GM18907 (cell line): ENCODE measurements around the gene TOMM20.
"Not testable (repeated sequence)": the region's sequence is repeated elsewhere in the genome, so short reads cannot be mapped to it uniquely, and the experiment has no call there.

Experiments
- ATAC-seq: cut with Tn5 transposase; IDR thresholded peaks from one replicate; pipeline ENCODE4 v1.9.1; 2021; ENCODE audit warnings: mild to moderate bottlenecking, moderate library complexity; ENCODE audit not compliant: unreplicated experiment

TOMM20 gene

GRCh38 chr1:235085411-235086117 is 43.1 kb downstream of the TOMM20 start:
- ATAC-seq: not testable (repeated sequence)

GRCh38 chr1:235080788-235081187 is 47.8 kb downstream of the TOMM20 start:
- not testable (repeated sequence) for ATAC-seq

- not testable (repeated sequence) for ATAC-seq
These were observed 48.4 kb downstream of the TOMM20 start for GRCh38 chr1:235080297-235080657.

DNA sequence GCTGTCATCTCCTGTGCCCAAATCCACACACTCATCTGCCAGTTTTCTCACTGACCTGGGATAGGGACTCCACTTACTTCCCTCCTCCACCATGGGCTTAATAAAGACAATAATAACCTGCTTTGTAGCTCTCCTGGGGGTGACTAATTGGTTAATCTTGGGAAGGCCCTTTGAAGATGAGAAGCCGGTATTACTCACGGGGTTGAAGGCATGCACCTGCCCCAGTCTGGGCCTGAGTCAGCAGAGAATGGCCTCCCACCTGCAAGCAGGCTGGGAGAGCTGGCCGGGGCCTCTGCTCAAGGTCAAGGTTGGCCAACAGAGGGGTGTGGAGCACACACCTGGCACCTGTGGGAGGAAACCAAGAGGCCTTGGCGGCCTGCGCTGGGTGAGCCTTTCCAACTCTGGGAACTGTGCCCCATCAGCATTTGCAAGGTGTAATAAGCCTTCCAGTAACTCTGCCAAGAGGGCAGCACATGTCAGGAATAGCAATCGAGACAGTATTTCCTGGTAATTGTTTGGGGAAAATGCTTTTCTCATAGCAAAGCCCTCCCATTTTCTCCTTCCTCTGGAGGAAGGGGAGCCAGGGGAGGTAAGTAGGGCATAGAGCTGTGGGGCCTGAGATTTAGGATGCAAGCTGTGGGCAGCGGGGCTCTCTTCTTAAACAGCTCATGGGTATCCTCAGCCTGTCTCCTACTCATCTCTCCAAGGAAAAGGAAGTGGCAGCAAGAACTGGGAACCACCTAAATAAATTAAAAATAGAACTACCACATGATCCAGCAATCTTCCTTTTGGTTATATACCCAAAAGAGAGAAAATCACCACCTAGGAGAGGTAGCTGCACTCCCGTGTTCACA is 49.0 kb downstream of the TOMM20 start:
- ATAC-seq: no peak

- no peak for ATAC-seq
These were observed 49.9 kb downstream of the TOMM20 start for GRCh38 chr1:235078480-235079381.

GRCh38 chr1:235077571-235078479 is 50.8 kb downstream of the TOMM20 start:
- peak; percentile 47 for ATAC-seq

DNA sequence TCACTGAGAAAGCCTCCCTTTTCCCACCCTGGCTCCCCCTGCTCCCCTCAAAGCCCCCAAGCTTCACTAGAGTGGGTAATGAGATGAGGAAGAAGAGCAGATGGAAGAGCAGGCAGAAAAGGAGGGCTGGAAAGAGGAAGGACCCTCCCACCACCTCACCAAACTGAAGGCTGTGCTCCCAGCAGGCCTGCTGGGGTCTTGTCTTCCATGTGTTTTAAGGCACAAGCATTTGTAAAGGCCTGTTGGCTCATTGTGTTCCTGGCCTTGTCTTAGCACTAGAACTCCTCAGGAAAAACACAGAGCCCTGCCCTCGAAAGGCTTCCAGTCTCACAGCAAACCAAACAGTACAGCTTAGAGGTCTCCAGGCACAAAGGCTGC is 51.5 kb downstream of the TOMM20 start:
- no peak for ATAC-seq

DNA sequence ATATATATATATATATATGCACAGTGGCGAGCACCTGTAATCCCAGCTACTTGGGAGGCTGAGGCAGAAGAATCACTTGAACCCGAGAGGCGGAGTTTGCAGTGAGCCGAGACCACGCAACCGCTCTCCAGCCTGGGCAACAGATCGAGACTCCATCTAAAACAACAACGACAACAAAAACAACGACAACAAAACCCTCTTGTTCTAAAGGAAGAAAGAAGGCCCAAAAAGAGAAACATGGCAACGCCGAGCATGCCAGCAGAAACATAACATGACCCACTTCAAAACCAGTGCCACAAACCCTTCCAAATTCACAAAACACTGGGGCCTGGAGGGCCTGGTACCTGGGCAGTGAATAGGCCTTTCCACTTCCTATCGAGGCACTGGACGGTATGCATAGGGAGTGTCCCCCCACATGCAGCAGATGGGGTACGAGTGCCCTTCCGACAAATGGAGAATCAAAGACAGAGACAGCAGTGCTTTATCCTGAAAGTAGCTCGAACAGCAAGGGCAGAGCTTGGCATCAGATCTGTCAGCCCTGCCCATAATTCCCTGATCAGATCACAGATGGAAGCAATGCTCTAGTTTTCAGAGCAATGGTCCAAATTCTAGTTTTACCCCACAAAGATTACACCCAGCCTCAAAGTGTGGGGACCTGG is 52.0 kb downstream of the TOMM20 start:
- ATAC-seq: no peak

- ATAC-seq: no peak
These were observed 52.8 kb downstream of the TOMM20 start for GRCh38 chr1:235075777-235076308.

GRCh38 chr1:235075048-235075776 is 53.4 kb downstream of the TOMM20 start:
- peak; percentile 71 for ATAC-seq

GRCh38 chr1:235074523-235075047 is 54.1 kb downstream of the TOMM20 start:
- peak; percentile 31 for ATAC-seq

DNA sequence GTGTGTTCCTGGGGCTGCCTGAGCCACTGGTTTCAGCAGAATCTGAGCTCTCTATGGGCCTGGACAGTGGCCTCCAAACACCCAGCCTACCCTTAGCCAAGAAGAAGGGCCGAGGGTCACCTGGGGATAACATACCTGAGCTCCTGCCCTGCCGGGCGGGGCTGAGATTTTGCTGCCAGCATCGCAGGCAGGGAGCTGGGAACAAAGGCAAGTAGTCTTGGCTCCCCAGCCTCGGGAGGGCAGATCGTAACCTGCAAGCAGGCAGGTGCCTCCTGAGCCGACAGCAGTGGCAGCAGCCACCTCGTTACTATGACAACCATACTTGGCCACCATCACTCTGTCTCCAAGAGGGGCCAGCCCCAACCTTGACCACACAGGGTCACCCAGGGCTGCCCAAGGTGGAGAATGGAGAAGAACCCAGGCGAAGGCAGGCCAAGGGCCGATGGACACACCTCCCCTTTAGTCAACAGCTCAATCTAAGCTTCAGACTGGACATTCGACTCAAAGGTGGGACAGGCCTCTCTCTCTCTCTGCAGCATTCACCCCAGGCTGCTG is 54.6 kb downstream of the TOMM20 start:
- no peak for ATAC-seq

DNA sequence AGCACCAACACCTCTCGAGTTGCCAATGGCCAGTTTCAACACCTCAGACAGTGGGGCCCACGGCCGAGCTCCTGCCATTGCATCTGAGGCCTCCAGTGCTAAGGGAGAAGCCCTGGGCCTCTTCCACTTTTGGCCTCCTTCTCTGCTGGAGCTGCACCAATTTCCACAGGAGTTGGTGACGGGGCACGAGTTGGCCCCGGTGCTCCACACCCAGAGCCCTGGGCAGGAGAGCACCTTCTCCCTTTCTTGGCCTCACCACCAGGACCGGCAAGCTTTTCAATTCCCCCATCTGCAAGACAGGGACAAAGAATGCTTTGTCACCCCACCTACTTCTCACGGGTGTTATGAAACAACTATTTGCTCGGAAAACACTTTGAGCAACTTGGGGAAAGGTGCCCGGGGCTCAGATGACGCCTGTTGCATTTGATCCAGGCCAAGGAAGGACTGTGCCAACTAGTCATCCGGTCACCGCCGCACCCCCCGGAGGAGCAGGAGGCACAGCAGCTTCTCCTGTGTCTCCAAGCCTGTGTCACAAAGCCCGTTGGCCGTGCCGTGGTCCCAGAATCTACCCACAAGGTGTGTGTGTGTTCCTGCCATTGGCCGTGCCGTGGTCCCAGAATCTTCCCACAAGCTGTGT is 55.2 kb downstream of the TOMM20 start:
- ATAC-seq: no peak

- not testable (repeated sequence) for ATAC-seq
These were observed 56.1 kb downstream of the TOMM20 start for GRCh38 chr1:235072577-235072976.

- no peak for ATAC-seq
These were observed 56.5 kb downstream of the TOMM20 start for GRCh38 chr1:235072096-235072495.

DNA sequence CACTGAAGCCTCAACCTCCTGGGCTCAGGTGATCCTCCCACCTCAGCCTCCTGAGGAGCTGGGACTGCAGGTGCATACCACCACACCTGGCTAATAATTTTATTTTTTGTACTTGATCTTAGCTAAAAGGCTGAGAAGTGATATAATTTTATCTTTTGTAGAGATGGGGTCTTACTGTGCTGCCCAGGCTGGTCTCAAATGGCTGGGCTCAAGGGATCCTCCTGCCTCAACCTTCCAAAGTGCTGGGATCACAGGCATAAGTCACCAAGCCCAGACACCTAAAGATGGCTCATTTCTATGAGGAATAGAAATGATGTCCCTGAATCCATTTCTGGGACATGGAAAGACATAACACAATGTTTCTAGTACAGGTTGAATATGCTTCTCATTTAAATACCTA is 57.8 kb downstream of the TOMM20 start:
- no peak for ATAC-seq
